ENCODE results near the gene IKZF2. TPM values are rescaled to one million over a fixed set of nuclear protein-coding genes. Genes with fewer than 3 reads are reported as not detected.

Gene IKZF2
- total and polyA plus RNA-seq, 10 of the 15 experiments (the other 5 are each of a cell fraction or from before 2014, with no cell fraction given) = 15.2 to 266 (median 87.2) TPM

DNA sequence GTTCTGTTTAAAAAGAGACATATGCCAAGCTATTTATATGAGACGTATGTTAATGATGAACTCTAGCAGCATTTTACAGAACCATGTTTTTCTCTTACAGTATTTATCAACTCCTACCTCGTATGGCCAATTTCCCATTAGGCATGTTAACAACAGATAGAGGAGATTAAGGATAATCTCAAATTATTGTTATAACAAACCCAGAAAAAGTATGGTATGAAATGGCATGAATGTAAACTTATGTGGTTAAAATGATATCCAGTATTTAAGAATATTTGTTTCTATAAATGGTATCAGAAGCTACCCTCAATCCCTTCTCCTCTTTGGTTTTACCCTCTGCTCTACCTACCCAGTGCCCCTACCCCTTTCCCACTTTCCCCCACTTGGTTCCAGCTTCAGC is 132.0 kb downstream of the IKZF2 start (continued):
- TF ChIP-seq, protein P1, sequence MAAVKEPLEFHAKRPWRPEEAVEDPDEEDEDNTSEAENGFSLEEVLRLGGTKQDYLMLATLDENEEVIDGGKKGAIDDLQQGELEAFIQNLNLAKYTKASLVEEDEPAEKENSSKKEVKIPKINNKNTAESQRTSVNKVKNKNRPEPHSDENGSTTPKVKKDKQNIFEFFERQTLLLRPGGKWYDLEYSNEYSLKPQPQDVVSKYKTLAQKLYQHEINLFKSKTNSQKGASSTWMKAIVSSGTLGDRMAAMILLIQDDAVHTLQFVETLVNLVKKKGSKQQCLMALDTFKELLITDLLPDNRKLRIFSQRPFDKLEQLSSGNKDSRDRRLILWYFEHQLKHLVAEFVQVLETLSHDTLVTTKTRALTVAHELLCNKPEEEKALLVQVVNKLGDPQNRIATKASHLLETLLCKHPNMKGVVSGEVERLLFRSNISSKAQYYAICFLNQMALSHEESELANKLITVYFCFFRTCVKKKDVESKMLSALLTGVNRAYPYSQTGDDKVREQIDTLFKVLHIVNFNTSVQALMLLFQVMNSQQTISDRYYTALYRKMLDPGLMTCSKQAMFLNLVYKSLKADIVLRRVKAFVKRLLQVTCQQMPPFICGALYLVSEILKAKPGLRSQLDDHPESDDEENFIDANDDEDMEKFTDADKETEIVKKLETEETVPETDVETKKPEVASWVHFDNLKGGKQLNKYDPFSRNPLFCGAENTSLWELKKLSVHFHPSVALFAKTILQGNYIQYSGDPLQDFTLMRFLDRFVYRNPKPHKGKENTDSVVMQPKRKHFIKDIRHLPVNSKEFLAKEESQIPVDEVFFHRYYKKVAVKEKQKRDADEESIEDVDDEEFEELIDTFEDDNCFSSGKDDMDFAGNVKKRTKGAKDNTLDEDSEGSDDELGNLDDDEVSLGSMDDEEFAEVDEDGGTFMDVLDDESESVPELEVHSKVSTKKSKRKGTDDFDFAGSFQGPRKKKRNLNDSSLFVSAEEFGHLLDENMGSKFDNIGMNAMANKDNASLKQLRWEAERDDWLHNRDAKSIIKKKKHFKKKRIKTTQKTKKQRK (IDR thresholded peaks at IDR 0.05; ENCODE audit: low read depth, low read length) = no peak
- TF ChIP-seq, protein P2, sequence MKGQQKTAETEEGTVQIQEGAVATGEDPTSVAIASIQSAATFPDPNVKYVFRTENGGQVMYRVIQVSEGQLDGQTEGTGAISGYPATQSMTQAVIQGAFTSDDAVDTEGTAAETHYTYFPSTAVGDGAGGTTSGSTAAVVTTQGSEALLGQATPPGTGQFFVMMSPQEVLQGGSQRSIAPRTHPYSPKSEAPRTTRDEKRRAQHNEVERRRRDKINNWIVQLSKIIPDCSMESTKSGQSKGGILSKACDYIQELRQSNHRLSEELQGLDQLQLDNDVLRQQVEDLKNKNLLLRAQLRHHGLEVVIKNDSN (IDR thresholded peaks at IDR 0.05; ENCODE audit: borderline replicate concordance, extremely low read length, insufficient read depth, low read depth, low read length) = no peak
- TF ChIP-seq SUPT20H (IDR thresholded peaks at IDR 0.05; ENCODE audit: borderline replicate concordance, control insufficient read depth, low read depth, low read length) (no peak), HDGF (IDR thresholded peaks at IDR 0.05) (no peak)
- TF ChIP-seq, protein P3, sequence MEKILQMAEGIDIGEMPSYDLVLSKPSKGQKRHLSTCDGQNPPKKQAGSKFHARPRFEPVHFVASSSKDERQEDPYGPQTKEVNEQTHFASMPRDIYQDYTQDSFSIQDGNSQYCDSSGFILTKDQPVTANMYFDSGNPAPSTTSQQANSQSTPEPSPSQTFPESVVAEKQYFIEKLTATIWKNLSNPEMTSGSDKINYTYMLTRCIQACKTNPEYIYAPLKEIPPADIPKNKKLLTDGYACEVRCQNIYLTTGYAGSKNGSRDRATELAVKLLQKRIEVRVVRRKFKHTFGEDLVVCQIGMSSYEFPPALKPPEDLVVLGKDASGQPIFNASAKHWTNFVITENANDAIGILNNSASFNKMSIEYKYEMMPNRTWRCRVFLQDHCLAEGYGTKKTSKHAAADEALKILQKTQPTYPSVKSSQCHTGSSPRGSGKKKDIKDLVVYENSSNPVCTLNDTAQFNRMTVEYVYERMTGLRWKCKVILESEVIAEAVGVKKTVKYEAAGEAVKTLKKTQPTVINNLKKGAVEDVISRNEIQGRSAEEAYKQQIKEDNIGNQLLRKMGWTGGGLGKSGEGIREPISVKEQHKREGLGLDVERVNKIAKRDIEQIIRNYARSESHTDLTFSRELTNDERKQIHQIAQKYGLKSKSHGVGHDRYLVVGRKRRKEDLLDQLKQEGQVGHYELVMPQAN (conservative IDR thresholded peaks at IDR 0.05) = no peak

Measured in GM12878 (cell line).